Measurements from ENCODE around the gene SAT2. TPM values are rescaled to one million over a fixed set of nuclear protein-coding genes. Genes with fewer than 3 reads are reported as not detected.
A peak's percentile ranks its signal among the peaks of the same experiment; 100 is the strongest.

The SAT2 gene
- total RNA-seq, 2 donors from 2014 or later, result 56.0 to 78.5 TPM

DNA sequence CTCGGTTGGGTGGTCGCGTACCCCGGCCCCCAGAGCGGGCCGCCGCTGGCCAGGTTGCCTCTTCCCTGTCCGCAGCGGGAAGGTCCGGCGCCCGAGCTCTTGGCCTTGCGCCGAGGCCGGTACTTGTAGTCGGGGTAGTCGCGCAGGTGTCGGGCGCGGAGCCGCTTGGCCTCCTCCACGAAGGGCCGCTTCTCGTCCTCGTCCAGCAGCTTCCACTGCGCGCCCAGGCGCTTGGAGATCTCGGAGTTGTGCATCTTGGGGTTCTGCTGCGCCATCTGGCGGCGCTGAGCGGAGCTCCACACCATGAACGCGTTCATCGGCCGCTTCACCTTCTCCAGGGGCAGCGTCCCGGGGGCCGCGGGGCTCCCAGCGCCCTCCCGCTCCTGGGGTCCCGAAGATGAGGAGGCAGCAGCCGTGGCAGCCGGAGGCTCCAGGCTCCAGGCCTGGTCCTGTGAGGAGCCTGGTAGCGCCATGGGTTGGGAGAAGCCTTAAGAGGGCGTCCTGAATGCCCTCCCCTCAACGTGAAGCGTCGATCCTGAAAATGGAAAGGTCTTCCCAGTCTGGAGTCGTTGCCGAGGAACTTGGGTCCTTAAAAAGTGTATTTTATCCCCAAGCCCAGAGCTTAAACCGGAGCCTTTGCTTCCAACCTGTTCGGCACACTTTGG, 38.3 kb downstream of the SAT2 start:
- Histone ChIP-seq H3K27ac (peak overlapping the region; percentile 77 to 81), H3K27me3 (no peaks in the 10 kb centered on the region), H3K9me3 (no peaks in the 10 kb centered on the region), H3K4me3 (peak overlapping the region; percentile 45 to 52), H3K4me1 (peaks cover 0 to 50% of the 10 kb centered on the region in 2 donors), H3K36me3 (peaks cover 37% of the 10 kb centered on the region)
- peak; percentile 89 for DNase-seq (ENCODE audit: low spot score)
- TF ChIP-seq, protein P1, sequence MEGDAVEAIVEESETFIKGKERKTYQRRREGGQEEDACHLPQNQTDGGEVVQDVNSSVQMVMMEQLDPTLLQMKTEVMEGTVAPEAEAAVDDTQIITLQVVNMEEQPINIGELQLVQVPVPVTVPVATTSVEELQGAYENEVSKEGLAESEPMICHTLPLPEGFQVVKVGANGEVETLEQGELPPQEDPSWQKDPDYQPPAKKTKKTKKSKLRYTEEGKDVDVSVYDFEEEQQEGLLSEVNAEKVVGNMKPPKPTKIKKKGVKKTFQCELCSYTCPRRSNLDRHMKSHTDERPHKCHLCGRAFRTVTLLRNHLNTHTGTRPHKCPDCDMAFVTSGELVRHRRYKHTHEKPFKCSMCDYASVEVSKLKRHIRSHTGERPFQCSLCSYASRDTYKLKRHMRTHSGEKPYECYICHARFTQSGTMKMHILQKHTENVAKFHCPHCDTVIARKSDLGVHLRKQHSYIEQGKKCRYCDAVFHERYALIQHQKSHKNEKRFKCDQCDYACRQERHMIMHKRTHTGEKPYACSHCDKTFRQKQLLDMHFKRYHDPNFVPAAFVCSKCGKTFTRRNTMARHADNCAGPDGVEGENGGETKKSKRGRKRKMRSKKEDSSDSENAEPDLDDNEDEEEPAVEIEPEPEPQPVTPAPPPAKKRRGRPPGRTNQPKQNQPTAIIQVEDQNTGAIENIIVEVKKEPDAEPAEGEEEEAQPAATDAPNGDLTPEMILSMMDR (IDR thresholded peaks at IDR 0.05), result peak; percentile 72 to 94

DNA sequence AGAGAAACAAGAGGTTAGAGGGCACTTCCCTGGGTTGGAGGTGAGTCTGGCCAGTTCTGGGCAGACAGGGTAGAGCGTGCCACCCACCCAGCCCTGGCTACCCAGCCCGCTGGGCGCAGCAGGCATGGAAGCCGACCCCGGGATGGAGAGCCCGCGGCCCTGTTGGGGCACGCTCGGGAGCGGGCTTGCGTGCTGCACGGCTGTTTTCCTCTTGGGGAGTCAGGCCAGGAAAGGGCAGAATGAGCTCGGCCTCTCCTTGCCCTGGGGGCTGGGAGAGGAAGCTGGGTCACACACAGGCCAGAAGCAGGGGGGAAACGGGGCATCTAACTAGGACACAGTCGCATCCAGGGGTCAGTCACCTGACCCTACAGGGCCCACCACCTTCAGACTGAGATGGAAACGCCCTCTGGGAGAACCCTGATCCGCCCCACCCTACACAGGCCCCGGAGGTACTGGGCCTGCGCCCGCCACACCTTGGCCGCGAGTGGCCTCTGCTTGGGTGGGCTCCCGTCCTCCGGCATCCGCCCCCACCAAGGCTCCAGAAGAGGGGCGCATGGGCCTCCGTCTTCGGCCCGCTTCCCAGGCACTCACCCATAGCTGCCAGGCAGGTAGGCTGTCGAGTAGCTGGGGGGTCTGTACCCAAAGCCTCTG, 38.9 kb downstream of the SAT2 start:
- Histone ChIP-seq H3K4me1 (peaks cover 0 to 53% of the 10 kb centered on the region in 2 donors), H3K27ac (peak overlapping the region; percentile 77 to 81), H3K36me3 (peaks cover 30% of the 10 kb centered on the region), H3K4me3 (peak overlapping the region; percentile 45 to 52), H3K9me3 (no peaks in the 10 kb centered on the region), H3K27me3 (no peaks in the 10 kb centered on the region)
- TF ChIP-seq, protein P1 (IDR thresholded peaks at IDR 0.05), result no peak
- DNase-seq (ENCODE audit: low spot score), result no peak

DNA sequence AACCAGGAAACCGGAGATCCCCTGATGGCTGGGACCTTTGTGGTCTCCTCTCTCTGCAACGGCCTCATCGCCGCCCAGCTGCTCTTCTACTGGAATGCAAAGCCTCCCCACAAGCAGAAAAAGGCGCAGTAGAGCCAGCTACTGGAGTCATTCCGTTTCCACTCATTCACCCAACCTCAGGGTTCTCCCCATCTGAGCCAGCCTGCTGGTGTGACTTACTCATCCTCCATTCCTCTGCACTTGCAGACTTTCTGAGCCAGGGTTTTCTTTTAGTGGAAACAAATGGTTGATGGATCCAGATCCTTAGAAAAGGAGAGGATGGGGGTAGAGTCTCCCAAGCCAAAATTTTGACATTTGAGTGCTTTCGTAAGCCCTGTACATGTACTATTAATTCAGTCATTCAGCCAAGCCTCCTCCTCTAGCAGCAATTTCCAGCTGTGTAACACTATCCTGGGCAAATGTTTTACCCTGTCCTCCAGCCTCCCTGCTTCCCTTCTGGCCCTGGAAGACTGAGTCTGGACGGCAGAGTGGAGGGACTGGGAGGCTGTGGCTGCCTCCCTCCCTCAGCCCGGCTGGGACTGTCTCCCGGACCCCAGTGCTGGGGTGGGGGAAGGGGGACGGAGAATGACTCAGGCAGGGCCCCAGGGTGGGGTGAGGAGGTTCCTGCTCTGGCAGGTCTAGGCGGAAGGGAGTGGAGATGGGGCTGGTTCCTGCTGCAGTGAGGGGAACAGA, 40.0 kb downstream of the SAT2 start:
- no peak for DNase-seq (ENCODE audit: low spot score)
- H3K4me1 ChIP-seq, result peaks cover 0 to 61% of the 10 kb centered on the region in 2 donors
- TF ChIP-seq, protein P1 (IDR thresholded peaks at IDR 0.05), result no peak
- H3K36me3 ChIP-seq, result peaks cover 19% of the 10 kb centered on the region
- no peaks in the 10 kb centered on the region for H3K27me3 ChIP-seq
- peak overlapping the region; percentile 77 to 81 for H3K27ac ChIP-seq
- H3K9me3 ChIP-seq, result no peaks in the 10 kb centered on the region
- no peak overlapping the region for H3K4me3 ChIP-seq

DNA sequence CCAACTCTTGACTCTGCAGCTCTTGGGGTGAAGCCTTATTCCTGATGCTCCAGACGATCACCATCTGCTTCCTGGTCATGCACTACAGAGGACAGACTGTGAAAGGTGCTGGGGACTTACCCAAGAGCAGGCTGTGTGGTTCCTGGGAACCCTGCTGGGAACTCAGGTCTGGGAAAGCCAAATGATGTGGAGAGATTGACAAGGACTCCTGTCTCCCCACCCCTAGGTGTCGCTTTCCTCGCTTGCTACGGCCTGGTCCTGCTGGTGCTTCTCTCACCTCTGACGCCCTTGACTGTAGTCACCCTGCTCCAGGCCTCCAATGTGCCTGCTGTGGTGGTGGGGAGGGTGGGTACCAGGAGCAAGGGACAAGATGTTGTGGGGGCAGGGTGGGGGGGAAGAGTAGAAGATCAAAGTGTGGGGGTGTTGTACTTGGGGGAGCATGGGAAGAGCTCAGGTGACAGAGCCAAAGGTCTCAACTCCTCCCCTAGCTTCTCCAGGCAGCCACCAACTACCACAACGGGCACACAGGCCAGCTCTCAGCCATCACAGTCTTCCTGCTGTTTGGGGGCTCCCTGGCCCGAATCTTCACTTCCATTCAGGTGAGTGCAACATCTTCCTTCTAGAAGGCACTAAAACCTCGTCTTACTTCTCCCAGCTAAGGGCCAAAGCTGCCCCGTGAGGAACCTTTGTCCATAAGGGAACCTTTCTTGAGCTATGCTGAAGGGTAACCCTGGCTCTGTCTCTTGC, 40.8 kb downstream of the SAT2 start:
- Histone ChIP-seq H3K27me3 (no peaks in the 10 kb centered on the region), H3K4me1 (peaks cover 0 to 67% of the 10 kb centered on the region in 2 donors), H3K27ac (peak overlapping the region; percentile 77 to 81), H3K9me3 (no peaks in the 10 kb centered on the region), H3K4me3 (no peak overlapping the region), H3K36me3 (peaks cover 12% of the 10 kb centered on the region)
- DNase-seq (ENCODE audit: low spot score), result no peak
- TF ChIP-seq, protein P1 (IDR thresholded peaks at IDR 0.05), result peak in 1 of 2 donors; percentile 50

DNA sequence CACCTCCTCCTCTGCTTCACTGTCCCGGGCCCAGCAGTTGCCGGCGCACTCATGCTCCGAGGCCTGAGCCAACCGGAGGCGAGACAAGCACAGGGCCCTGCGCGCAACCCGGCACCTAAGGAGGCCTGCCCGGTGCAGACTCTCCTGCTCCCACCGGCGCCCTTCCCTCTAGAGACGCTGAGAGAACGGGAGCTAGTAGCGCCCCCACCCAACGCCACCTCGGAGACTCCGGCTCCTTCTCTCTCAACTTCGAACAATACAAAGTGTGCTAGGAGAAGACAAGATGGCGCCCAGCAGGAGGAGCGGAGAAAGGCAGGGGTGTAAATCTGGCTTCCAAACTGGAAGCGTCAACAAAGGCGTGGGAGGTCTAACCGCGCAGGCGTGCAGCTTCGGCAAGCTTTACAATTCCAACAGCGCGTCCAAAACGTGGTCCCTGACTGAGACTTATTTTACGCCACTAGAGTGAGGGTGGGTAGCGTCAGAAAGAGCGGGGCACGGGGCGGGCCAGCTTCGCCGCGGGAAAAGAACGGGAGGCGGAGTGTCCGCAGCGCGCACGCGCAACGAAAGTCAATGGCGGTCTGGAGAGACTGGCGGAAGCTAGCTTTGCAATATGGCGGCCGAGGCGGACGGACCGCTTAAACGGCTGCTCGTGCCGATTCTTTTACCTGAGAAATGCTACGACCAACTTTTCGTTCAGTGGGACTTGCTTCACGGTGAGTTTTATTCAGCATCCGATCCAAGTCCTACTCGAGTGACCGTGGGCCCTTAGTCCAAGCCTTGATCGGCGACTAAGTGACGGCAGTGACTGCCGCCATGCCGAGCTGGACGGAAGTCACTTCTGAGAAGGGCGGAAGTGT, 44.1 kb downstream of the SAT2 start, which contains the start of gene MPDU1:
Gene MPDU1 (plus strand): TSS at position 600 of the 857 bp plus-strand sequence. CDS start 11 bp downstream, at position 611.
- TF ChIP-seq, protein P1 (IDR thresholded peaks at IDR 0.05), result peak in 1 of 2 donors; percentile 15
- H3K4me1 ChIP-seq, result peaks cover 0 to 70% of the 10 kb centered on the region in 2 donors

More for the DNA sequence above, 44.1 kb downstream of the SAT2 start, which contains the start of gene MPDU1:
- peaks cover 7% of the 10 kb centered on the region for H3K36me3 ChIP-seq
- peak; percentile 98 for DNase-seq (ENCODE audit: low spot score)
- H3K27me3 ChIP-seq, result no peaks in the 10 kb centered on the region
- H3K4me3 ChIP-seq, result peak within 1 kb of the TSS; percentile 61 to 70
- peak within 1 kb of the TSS; percentile 95 to 97 for H3K27ac ChIP-seq
- no peaks in the 10 kb centered on the region for H3K9me3 ChIP-seq

Data from right atrium auricular region (tissue), 2 donors.